DOHH2 (cell line): ENCODE results near the gene GPC1.

Experiments used
- CTCF ChIP-seq: fragments of 200-600 bp; sonication (generic); IDR thresholded peaks from one replicate; pipeline ENCODE4 v1.5.1; 2014; ENCODE audit warnings: antibody characterized with exemption, mild to moderate bottlenecking, low read depth, low read length; ENCODE audit not compliant: poor library complexity, severe bottlenecking
- EZH2phosphoT487 ChIP-seq: fragments of 200-600 bp; sonication (generic); IDR thresholded peaks from 2 replicates; pipeline ENCODE4 v1.6.1; 2017; ENCODE audit warnings: borderline replicate concordance, mild to moderate bottlenecking, antibody characterized with exemption, low read length, moderate library complexity, mixed read lengths

DNA sequence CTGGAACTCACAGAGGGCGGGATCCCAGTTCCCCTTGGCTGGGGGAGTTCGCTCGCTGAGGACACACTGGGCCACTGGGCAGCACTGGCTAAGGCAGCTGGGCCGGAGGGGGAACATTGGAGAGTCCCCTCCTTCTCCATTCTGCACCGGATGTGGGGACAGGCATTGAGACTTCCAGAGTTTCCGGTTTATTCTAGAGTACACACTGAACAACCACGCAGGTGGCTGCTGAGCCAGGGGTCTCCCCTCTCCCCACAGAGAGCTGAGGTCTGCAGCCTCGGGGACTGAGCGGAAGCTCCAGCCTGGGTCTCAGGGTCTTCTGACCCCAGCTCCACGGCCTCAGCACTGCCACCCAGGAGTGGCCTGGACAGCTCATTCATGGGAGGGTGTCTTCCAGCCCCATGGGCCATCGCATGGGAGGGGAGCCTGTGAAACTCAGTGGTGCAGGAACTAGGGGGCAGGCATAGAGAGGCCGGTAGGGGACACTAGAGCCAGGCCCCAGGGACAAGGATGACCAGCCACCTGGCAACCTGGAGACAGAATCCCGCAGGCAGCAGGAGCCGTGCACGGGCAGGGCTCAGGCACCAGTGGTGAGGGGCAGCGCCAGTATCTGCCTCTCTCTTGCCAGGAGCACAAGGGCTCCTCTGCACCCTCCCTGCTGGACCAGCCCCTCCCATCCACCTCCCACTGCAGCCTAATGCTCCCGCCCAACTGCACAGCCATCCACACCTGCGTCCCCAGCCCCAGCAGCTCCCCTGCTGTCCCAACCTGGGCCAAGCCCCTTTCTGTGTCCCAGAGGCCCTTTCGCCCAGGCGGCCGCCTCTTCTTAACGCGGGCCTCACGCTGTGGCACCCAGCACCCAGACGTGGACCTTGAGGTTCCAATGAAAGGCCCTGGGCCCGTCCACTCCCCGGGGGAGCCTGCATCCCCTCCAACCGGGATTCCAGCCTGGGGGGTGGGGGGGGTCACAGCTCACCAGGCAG is 45.1 kb upstream of the GPC1 start:
- no peak for TF ChIP-seq CTCF
- TF ChIP-seq EZH2phosphoT487: no peak
